Measurements from ENCODE around the gene GNA15.

The GNA15 gene

GRCh38 chr19:3106509-3107141 is 29.2 kb upstream of the GNA15 start:
- FAIRE-seq: no peak

GRCh38 chr19:3107658-3108057 is 28.2 kb upstream of the GNA15 start:
- no peak for FAIRE-seq

- no peak for FAIRE-seq
Observed at GRCh38 chr19:3108775-3109174, 27.1 kb upstream of the GNA15 start.

GRCh38 chr19:3109491-3109890 is 26.3 kb upstream of the GNA15 start:
- FAIRE-seq: no peak

- no peak for FAIRE-seq
Observed at GRCh38 chr19:3110126-3110825, 25.6 kb upstream of the GNA15 start.

- no peak for FAIRE-seq
Observed at GRCh38 chr19:3111586-3112247, 24.1 kb upstream of the GNA15 start.

- FAIRE-seq: no peak
Observed at GRCh38 chr19:3112375-3113099, 23.3 kb upstream of the GNA15 start.

GRCh38 chr19:3113100-3114017 is 22.5 kb upstream of the GNA15 start:
- FAIRE-seq: no peak

GRCh38 chr19:3114018-3114726 is 21.7 kb upstream of the GNA15 start:
- FAIRE-seq: no peak

- no peak for FAIRE-seq
Observed at GRCh38 chr19:3114811-3115210, 21.0 kb upstream of the GNA15 start.

- no peak for FAIRE-seq
Observed at GRCh38 chr19:3115411-3115810, 20.4 kb upstream of the GNA15 start.

GRCh38 chr19:3115916-3116602 is 19.8 kb upstream of the GNA15 start:
- FAIRE-seq: no peak

GRCh38 chr19:3116621-3117020 is 19.2 kb upstream of the GNA15 start:
- no peak for FAIRE-seq

GRCh38 chr19:3117716-3118115 is 18.1 kb upstream of the GNA15 start:
- FAIRE-seq: no peak

- no peak for FAIRE-seq
Observed at GRCh38 chr19:3118232-3119070, 17.4 kb upstream of the GNA15 start.

- no peak for FAIRE-seq
Observed at GRCh38 chr19:3119071-3119595, 16.7 kb upstream of the GNA15 start.

GRCh38 chr19:3119693-3120380 is 16.0 kb upstream of the GNA15 start:
- FAIRE-seq: no peak

- no peak for FAIRE-seq
Observed at GRCh38 chr19:3120611-3121276, 15.1 kb upstream of the GNA15 start.

- FAIRE-seq: no peak
Observed at GRCh38 chr19:3121396-3121795, 14.4 kb upstream of the GNA15 start.

Measured in endometrium (tissue), 2 donors.